ENCODE results near the gene ZNF664. TPM values are rescaled to one million over a fixed set of nuclear protein-coding genes. Genes with fewer than 3 reads are reported as not detected.

Gene ZNF664
- total RNA-seq, 1 experiment from 2014 or later: 87.6 TPM

- intact Hi-C loops (cut with micrococcal nuclease; ENCODE audit: unreplicated experiment): loop anchor here (1.0 to 5.0 kb wide), 5 partner anchors 286 to 863 kb away; no protein-coding TSS in a partner anchor
- H2AFZ ChIP-seq: no peak overlapping the region
- no peak overlapping the region for H3K27ac ChIP-seq
- 0 out of 2 replicates have a peak, but pooled peaks cover 6% of the 10 kb centered on the region for H4K20me1 ChIP-seq (ENCODE audit: insufficient read depth)
- TF ChIP-seq CTCF (conservative IDR thresholded peaks at IDR 0.05): no peak
- TF ChIP-seq EZH2 (IDR thresholded peaks at IDR 0.05; ENCODE audit: low read depth): no peak
- no TSS peak for BruUV-seq (replicated peaks)
- H3K4me1 ChIP-seq (replicated peaks; ENCODE audit: insufficient read depth): no peaks in the 10 kb centered on the region
- H3F3A ChIP-seq (ENCODE audit: insufficient read depth, low read depth): no peaks in the 10 kb centered on the region
- CTCF ChIA-PET: no interaction called here
- no peaks in the 10 kb centered on the region for H3K36me3 ChIP-seq (ENCODE audit: low read depth)
- H3K79me2 ChIP-seq (ENCODE audit: low read depth): no peaks in the 10 kb centered on the region
- no peaks in the 10 kb centered on the region for H3K27me3 ChIP-seq (ENCODE audit: insufficient read depth, low read depth)
- no peaks in the 10 kb centered on the region for H3K9me2 ChIP-seq (ENCODE audit: insufficient read depth)
- H3K9me3 ChIP-seq (ENCODE audit: insufficient read depth, low read depth): no peaks in the 10 kb centered on the region
- no peak for DNase-seq
- POLR2A ChIA-PET (ENCODE audit: unreplicated experiment): no interaction called here
- H3K4me3 ChIP-seq: no peak overlapping the region
- no peak overlapping the region for H3K4me2 ChIP-seq
These were observed 63.2 kb downstream of the ZNF664 start for GRCh38 chr12:124036171-124036598.

GRCh38 chr12:124036657-124037109 lies 63.7 kb downstream of the ZNF664 start:
- Histone ChIP-seq H3K9me3 (ENCODE audit: insufficient read depth, low read depth) (no peaks in the 10 kb centered on the region), H3K36me3 (ENCODE audit: low read depth) (no peaks in the 10 kb centered on the region), H4K20me1 (ENCODE audit: insufficient read depth) (0 out of 2 replicates have a peak, but pooled peaks cover 6% of the 10 kb centered on the region), H3K27ac (no peak overlapping the region), H3K27me3 (ENCODE audit: insufficient read depth, low read depth) (no peaks in the 10 kb centered on the region), H3K79me2 (ENCODE audit: low read depth) (no peaks in the 10 kb centered on the region), H3K4me1 (replicated peaks; ENCODE audit: insufficient read depth) (no peaks in the 10 kb centered on the region), H3K4me3 (no peak overlapping the region), H3K4me2 (no peak overlapping the region), H3K9me2 (ENCODE audit: insufficient read depth) (no peaks in the 10 kb centered on the region), H3F3A (ENCODE audit: insufficient read depth, low read depth) (no peaks in the 10 kb centered on the region), H2AFZ (no peak overlapping the region)
- CTCF ChIA-PET: interaction anchor here (0.6 to 0.7 kb wide), 3 partner anchors 444 to 870 kb away, joined by 4 to 7 read pairs (median 5); no protein-coding TSS in a partner anchor
- no TSS peak for BruUV-seq (replicated peaks)
- no peak for TF ChIP-seq EZH2 (IDR thresholded peaks at IDR 0.05; ENCODE audit: low read depth)
- TF ChIP-seq CTCF (conservative IDR thresholded peaks at IDR 0.05): peak; percentile 91
- POLR2A ChIA-PET (ENCODE audit: unreplicated experiment): no interaction called here
- intact Hi-C loops (cut with micrococcal nuclease; ENCODE audit: unreplicated experiment): loop anchor here (1.0 to 5.0 kb wide), 5 partner anchors 286 to 862 kb away; no protein-coding TSS in a partner anchor
- peak in 1 of 2 experiments; percentile 37 for DNase-seq

GRCh38 chr12:124037331-124037730 lies 64.3 kb downstream of the ZNF664 start:
- Histone ChIP-seq H3K4me2 (no peak overlapping the region), H2AFZ (no peak overlapping the region), H3F3A (ENCODE audit: insufficient read depth, low read depth) (no peaks in the 10 kb centered on the region), H3K36me3 (ENCODE audit: low read depth) (no peaks in the 10 kb centered on the region), H3K27me3 (ENCODE audit: insufficient read depth, low read depth) (no peaks in the 10 kb centered on the region), H3K27ac (no peak overlapping the region), H3K9me2 (ENCODE audit: insufficient read depth) (no peaks in the 10 kb centered on the region), H3K4me1 (replicated peaks; ENCODE audit: insufficient read depth) (no peaks in the 10 kb centered on the region), H3K4me3 (no peak overlapping the region), H4K20me1 (ENCODE audit: insufficient read depth) (0 out of 2 replicates have a peak, but pooled peaks cover 6% of the 10 kb centered on the region), H3K79me2 (ENCODE audit: low read depth) (no peaks in the 10 kb centered on the region), H3K9me3 (ENCODE audit: insufficient read depth, low read depth) (no peaks in the 10 kb centered on the region)
- ChIA-PET CTCF (interaction anchor here (0.6 to 0.7 kb wide), 2 partner anchors 643 to 870 kb away, joined by 5 to 7 read pairs; no protein-coding TSS in a partner anchor), POLR2A (ENCODE audit: unreplicated experiment) (no interaction called here)
- DNase-seq: no peak
- no peak for TF ChIP-seq CTCF (conservative IDR thresholded peaks at IDR 0.05)
- TF ChIP-seq EZH2 (IDR thresholded peaks at IDR 0.05; ENCODE audit: low read depth): no peak
- intact Hi-C loops (cut with micrococcal nuclease; ENCODE audit: unreplicated experiment): loop anchor here (2.0 to 5.0 kb wide), 3 partner anchors 285 to 861 kb away; no protein-coding TSS in a partner anchor
- BruUV-seq (replicated peaks): no TSS peak
